Measurements from ENCODE around the gene TARP.
"Not testable (repeated sequence)": the region's sequence is repeated elsewhere in the genome, so short reads cannot be mapped to it uniquely, and the experiment has no call there.

TARP gene

DNA sequence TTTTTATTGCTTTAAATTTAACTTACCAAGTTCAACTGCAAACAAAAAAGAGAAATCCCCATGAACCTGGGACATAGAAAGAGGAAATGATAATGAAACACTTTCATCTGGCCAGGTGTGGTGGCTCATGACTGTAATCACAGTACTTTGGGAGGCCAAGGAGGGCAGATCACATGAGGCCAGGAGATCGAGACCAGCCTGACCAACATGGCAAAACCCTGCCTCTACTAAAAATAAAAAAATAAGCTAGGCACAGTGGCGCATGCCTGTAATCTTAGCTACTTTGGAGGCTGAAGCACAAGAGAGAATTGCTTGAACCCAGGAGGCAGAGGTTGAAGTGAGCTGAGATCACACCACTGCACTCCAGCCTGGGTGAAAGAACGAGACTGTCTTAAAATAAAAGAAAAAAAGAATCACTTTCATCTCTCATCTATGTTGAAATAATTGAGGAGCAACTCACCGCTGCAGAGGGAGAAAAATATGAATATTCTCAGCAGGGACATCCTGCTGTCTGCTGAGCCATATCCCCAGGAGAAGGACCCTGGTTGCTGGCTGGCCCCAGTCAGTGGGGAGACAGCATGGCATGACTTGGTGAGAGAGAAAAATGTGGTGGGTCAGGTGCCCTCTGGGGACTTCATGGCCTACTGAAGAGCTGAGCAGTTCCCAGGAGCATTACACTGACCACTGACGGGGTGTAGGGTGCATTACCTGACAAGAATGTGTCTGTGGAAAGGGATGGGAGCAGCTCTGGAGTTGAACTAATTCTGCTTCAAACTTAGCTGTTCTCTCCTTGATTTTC is 22.8 kb upstream of the TARP start:
- no peak for DNase-seq

DNA sequence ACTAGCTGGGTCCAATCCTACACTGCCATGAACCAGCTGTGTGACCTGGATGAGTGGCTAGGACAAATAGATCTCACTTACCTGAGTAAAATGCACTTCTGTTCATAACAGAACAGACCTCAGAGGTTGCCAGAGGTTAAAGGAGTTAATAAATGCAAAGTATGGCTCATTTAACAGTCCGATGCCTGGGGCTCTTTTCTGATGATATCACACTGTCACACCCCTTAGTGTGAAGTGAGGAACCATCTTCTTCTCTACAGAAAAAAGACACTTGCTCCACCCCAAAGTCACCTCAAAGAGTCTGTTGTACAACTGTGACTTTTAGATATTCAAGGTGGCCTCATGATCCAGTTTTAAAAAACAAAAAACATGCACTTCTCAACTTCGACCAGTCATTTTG is 21.5 kb upstream of the TARP start:
- no peak for DNase-seq

GRCh38 chr7:38292442-38292841 is 19.0 kb upstream of the TARP start:
- DNase-seq: no peak

GRCh38 chr7:38291650-38292049 is 18.2 kb upstream of the TARP start:
- DNase-seq: no peak

DNA sequence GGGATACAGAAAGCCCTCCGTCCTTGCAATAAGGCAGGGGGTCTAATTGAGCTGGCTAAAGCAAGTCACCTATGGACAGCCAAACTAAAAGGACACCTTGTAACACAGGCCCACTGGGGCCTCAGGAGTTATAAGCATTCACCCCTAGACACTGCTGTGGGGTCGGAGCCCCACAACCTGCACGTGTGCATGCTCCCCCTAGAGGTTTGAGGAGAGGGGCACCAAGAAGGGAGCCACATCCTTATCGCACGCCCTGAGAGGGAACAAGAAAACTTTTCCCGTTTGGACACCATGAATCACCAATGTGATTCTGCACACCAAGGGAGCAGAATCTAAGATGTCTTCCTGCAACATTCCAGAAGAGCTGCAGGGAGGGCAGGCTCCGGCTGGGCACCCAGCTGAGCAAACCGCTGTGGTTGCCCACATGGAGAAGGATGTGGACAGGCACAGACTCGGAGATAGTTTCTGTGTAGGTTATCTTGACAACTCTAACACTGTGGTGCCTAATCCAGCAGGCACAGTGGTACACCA is 17.7 kb upstream of the TARP start:
- DNase-seq: no peak

DNA sequence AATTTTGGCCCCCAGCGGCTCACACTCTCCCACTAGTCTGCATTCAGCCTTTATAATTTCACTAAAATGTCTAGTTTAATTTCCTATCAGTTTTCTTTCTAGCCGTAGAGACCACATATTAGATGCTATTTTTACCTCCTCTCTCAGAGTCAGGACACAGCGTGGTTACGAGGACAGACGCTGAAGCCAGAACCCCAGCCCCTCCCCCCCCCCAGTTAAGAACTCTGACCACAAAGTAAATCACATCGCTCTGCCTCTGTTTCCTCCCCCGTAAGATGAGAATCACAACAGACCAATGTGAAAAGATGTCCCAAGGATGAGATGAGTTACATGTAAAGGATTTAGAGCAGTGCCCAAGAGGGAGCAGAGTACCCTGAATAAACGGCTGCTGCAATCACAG is 11.1 kb upstream of the TARP start:
- DNase-seq: no peak

DNA sequence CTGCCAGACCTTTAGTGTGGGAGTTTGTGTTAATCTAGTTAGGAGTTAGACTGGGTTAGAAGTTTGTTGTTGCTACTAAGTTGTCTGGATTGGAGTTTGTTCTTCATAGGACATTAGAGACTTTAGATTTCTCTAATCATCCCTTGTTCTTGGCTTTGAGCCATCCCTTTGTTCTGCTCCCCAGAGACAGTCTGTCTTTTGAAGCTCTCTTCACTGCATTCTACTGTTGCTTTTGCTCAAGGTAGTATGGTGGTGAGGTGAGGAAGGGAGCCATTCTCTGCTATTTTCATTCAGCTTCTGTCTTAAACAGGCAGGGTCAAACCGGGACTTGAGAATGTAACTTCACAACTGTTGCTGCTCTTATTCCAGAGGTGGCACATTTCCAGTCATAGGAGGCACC is 10.4 kb upstream of the TARP start:
- DNase-seq: no peak

DNA sequence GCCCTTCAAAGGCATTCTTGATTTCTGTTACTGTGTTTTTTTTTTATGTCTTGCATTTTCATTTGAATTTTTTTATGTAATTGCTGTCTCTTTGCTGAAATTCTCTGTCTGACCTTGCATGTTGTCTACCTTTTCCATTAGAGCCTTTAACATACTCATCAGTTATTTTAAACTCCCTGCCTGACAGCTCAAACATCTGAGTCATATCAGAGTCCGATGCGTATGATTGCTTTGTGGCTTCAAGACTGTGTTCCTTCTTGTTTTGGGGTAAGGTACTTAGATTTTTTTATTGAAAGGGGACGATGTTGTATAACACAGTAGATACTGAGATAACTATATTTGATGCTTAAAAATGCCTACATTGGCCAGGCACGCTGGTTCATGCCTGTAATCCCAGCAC is 9.7 kb upstream of the TARP start:
- DNase-seq: no peak

- no peak for DNase-seq
These were observed 8.6 kb upstream of the TARP start for GRCh38 chr7:38282081-38282480.

- DNase-seq: no peak
These were observed 7.8 kb upstream of the TARP start for GRCh38 chr7:38281266-38281665.

GRCh38 chr7:38280707-38281106 is 7.3 kb upstream of the TARP start:
- no peak for DNase-seq

DNA sequence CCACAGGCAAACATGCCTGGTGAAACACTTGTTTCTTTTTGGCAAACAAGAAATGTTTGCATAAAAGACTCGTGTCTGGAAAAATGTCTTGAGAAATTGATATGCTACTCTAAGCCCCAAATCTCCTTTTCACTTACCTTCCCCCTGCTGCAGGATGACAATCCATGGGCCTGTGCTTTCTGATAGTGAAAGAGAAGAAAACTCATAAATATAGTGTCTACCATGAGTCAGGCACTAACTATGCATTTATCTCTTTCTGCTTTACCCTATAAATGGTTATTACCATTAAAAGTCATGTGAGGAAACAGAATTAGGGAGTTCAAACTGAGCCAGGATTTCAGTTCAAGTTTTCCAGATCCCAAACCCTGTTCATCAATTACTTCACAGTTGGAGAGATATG is 6.6 kb upstream of the TARP start:
- no peak for DNase-seq

DNA sequence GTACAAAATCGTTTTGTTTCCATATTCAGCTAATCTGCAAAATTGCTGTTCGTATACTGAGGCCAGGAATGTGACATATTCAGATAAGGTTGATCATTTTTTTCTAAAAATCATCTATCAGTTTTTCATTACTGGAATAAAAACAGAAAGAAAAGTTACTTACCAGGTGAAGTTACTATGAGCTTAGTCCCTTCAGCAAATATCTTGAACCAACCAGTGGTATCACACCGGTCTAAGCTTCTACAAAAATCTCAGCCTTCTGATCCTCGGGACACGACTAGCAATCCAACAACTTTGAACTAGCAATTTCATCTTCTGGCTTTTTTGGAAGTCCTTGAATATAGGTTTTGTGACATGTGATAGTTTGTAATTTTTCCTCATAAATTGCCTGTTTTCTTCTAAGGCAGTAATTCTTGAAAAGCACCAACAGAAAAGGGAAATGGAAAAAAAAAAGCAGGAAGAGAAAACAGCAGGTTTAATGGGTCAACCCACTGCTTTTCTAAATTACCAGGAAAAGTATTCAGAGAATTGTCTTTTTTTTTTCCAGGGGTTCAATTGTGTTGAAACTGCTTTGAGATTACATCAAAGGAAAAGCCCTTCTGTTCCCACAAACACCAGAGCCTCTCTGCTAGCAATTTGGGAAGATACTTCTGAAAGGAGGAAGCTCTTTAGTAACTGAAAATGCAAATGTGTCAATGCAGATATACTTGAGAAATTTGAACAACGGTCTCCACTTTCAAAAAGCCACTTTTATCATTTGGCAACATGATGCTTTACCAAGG is 2.9 kb upstream of the TARP start:
- no peak for DNase-seq

GRCh38 chr7:38274927-38275620 is 1.6 kb upstream of the TARP start:
- no peak for DNase-seq

DNA sequence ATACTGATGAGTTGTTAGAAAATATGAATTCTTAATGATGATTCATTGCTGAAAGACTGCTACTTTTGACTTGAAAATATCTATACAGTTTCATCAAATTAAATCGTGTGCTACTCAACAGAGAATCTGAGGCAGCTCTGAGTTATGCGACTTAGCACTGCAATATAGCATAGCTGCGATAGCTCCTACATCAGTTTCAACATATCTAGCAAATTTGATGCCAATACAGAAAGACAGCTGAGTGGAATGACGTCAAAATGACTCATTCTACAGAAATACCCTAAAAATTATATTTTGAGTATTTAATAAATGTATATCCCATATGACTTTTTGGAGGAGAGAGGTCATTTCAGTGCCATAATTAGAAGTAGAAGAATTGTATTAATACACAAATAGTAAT is 1.1 kb upstream of the TARP start:
- no peak for DNase-seq

- DNase-seq: not testable (repeated sequence)
These were observed 3.0 kb downstream of the TARP start for GRCh38 chr7:38270405-38270804.

DNA sequence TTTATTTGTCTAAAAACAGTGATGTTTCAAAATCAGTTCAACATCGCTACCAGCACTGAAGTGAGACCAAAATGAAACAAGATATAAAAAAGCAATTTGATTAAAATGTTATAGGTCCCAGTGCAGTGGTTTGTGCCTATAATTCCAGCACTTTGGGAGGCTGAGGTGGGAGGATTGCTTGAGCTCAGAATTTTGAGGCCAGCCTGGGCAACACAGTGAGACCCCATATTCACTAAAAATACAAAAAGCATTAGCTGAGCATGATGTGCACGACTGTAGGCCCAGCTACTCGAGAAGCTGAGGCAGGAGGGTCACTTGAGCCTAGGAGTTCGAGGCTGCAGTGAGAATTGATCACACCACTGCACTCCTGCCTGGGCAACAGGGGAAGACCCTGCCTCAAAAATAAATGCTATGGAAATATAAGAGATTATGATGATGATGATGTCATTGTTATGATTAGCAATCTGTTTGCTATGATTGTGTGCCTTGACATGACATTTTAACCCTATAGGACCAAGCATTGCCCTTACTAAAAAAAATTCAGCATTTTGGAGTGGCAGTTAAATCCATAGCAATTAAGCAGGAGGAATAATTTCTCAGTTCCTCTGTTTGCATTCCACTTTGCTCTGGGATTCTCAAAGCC is 3.6 kb downstream of the TARP start:
- DNase-seq: not testable (repeated sequence)

DNA sequence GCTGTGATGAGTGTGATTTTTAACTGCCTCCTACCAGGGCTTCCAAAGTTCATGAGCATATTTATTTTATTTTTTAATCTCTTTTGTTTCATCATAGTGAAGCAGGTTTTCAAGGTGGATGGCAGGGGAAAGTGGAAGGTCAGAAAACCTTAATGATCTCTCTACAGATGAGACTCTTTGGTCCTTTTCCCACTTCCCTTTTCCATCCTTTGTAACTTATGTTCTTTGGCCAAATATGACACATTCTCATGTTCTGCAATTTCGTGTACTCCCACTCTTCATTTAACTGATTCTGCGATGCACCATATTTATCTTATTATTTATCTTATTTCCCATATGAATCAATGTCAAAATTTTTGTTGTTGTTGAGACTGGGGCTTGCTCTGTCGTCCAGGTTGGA is 7.5 kb downstream of the TARP start:
- DNase-seq: not testable (repeated sequence)

DNA sequence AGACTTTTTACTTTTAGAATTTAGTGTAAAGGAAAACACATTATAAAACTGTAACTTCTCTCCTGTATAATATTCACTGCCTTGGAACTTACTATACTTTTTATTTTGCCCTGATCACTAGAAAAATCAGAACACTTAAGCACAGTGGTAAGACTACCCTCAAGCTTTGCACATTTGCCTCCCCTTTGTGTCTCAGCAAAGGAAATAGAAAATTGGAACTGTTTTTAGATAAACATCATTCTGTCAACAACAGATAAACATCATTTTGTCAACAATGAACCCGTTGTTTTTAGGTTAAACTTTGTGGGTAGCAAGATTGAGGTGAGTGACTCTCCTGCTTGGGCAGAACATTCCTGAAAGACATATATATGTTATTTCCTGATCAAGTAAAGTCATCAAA is 8.8 kb downstream of the TARP start:
- not testable (repeated sequence) for DNase-seq

DNA sequence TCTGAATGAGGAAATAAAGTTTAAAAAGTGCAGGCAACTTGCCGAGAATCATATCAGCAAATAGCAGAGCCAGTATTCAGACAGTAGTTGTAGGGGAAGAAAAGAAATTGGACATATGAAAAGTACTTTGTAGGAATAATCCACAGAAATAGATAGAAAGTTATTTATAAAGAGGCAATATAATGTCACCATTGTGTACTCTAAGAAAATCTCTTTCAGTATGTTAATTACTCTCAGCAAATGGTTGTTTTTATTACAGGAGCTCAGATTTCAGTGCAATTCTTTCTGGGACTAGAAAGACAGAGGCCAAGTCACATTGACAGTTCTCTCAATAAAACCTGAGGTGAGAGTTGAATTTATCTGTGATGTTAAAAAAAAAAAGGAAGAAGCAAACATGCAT is 10.2 kb downstream of the TARP start:
- not testable (repeated sequence) for DNase-seq

DNA sequence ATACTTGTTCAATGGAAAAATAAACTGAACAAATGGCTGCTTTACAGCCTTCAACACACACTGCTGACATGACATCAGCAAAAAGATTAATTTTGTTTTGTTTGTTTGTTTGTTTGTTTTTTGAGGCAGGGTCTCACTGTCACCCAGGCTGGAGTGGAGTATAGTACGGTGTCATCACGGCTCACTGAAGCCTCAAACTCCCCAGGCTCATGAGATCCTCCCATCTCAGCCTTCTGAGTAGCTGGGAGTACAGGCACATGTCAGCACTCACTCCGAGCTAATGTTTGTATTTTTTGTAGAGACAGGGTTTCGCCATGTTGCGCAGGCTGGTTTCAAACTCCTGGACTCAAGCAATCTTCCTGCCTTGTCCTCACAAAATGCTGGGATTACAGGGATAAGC is 10.9 kb downstream of the TARP start:
- no peak for DNase-seq

DNA sequence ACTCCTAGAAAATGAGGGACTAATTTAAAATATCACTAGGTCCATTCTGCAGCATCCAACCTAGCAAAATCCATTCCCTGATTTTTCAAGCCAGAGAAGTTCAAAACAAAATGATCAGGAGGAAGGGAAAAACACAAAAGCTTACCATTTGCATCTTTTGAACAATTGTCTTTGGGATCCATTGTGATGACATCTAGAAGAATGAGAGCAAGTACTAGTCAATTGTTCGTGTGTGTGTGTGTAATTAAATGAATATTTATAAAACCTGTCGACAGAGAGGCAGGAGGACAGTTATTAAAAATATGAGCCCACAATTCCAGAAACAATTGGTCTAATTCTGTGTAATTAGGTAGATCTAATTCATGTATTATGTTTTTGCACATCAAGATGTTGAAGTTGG is 11.4 kb downstream of the TARP start:
- not testable (repeated sequence) for DNase-seq

GRCh38 chr7:38261601-38262000 is 11.8 kb downstream of the TARP start:
- DNase-seq: not testable (repeated sequence)

Data from DMS 273 treated with DMSO at 0.1 percent for 48 hours (cell line).